Thyroid gland (tissue), 4 donors: Measurements from ENCODE around the gene OR4M1. TPM values are rescaled to one million over a fixed set of nuclear protein-coding genes. Genes with fewer than 3 reads are reported as not detected.
"Not testable (repeated sequence)": the region's sequence is repeated elsewhere in the genome, so short reads cannot be mapped to it uniquely, and the experiment has no call there.

Experiments
- DNase-seq, 2 donors: peaks; one replicate each; pipeline ENCODE4 v3.0.0-alpha.2; 2019
- H3K27ac ChIP-seq, 3 donors: fragments of 200-600 bp; sonication (generic); 1 replicate in 2 of 3; 2 replicates in 1 of 3; pipeline ENCODE4 v1.5.1; 2016 to 2019; ENCODE audit warnings: mild to moderate bottlenecking in 1 of 3, moderate library complexity in 1 of 3
- H3K27me3 ChIP-seq: fragments of 200-600 bp; sonication (generic); one replicate; pipeline ENCODE4 v1.5.1; 2019
- H3K36me3 ChIP-seq, 2 donors: fragments of 200-600 bp; sonication (generic); one replicate each; pipeline ENCODE4 v1.5.1; 2016 to 2019
- H3K4me1 ChIP-seq, 2 donors: fragments of 200-600 bp; sonication (generic); one replicate each; pipeline ENCODE4 v1.5.1; 2017 to 2019
- H3K4me3 ChIP-seq, 3 donors: fragments of 200-600 bp; sonication (generic); replicated peaks in 1 of 3; 1 replicate in 2 of 3; 2 replicates in 1 of 3; pipeline ENCODE4 v1.5.1; 2016; ENCODE audit warnings: mild to moderate bottlenecking in 1 of 3
- H3K9me3 ChIP-seq: fragments of 200-600 bp; sonication (generic); one replicate; pipeline ENCODE4 v1.5.1; 2017
- POLR2A ChIP-seq, 2 donors: fragments of 450-650 bp; IDR thresholded peaks; one replicate each; pipeline ENCODE4 v1.6.1; 2017; ENCODE audit warnings: antibody characterized with exemption in 2 of 2, mild to moderate bottlenecking in 2 of 2, moderate library complexity in 1 of 2
- WGBS, 2 donors: methylation state at CpG; one replicate each; pipeline ENCODE4 v1.1.5; 2017; 5-methylcytosine and 5-hydroxymethylcytosine counted together
- intact Hi-C: fragments of 100-400 bp; cut with DNase I; formaldehyde crosslinking; loops from one replicate; pipeline ENCODE4 v1.15.1; 2023
- total RNA-seq, 4 donors: library from RNA; depleted of rRNA; stranded (reverse); fragments of >200 nt; gene quantifications; one replicate each; pipeline ENCODE4 v1.2.3, GENCODE V29; 2016
- TF ChIP-seq, protein P1 (sequence below), 6 experiments: fragments of 200-600 bp in 3 of 6; fragments of 450-650 bp in 3 of 6; sonication (generic) in 3 of 6; IDR thresholded peaks; one replicate each; pipeline ENCODE4 v1.5.1; 2016 to 2019; ENCODE audit warnings: antibody characterized with exemption in 6 of 6, mild to moderate bottlenecking in 2 of 6, inconsistent platforms in 1 of 6, moderate library complexity in 1 of 6

OR4M1 gene
- total RNA-seq, 4 donors from 2014 or later, result not detected

- no peak for TF ChIP-seq POLR2A (IDR thresholded peaks at IDR 0.05)
- TF ChIP-seq, protein P1, sequence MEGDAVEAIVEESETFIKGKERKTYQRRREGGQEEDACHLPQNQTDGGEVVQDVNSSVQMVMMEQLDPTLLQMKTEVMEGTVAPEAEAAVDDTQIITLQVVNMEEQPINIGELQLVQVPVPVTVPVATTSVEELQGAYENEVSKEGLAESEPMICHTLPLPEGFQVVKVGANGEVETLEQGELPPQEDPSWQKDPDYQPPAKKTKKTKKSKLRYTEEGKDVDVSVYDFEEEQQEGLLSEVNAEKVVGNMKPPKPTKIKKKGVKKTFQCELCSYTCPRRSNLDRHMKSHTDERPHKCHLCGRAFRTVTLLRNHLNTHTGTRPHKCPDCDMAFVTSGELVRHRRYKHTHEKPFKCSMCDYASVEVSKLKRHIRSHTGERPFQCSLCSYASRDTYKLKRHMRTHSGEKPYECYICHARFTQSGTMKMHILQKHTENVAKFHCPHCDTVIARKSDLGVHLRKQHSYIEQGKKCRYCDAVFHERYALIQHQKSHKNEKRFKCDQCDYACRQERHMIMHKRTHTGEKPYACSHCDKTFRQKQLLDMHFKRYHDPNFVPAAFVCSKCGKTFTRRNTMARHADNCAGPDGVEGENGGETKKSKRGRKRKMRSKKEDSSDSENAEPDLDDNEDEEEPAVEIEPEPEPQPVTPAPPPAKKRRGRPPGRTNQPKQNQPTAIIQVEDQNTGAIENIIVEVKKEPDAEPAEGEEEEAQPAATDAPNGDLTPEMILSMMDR (IDR thresholded peaks at IDR 0.05), result no peak
These were observed 19.1 kb upstream of the OR4M1 start for GRCh38 chr14:19754172-19754571.

GRCh38 chr14:19771491-19771890, 1.8 kb upstream of the OR4M1 start:
- H3K4me1 ChIP-seq, H3K27ac ChIP-seq, DNase-seq, H3K4me3 ChIP-seq, intact Hi-C loops, H3K9me3 ChIP-seq, H3K36me3 ChIP-seq, H3K27me3 ChIP-seq: not testable (repeated sequence)
- WGBS, 2 donors, result 42 to 55% methylated on average over 3 of the region's 3 CpGs

More at GRCh38 chr14:19754172-19754571, 19.1 kb upstream of the OR4M1 start:
- H3K4me1 ChIP-seq, result no peaks in the 10 kb centered on the region
- no peak overlapping the region for H3K4me3 ChIP-seq
- no peaks in the 10 kb centered on the region for H3K9me3 ChIP-seq
- WGBS, 2 donors, result 33 to 38% methylated on average over 2 of the region's 2 CpGs
- no peak overlapping the region for H3K27ac ChIP-seq
- intact Hi-C loops, result no loop called here
- DNase-seq, result no peak
- no peaks in the 10 kb centered on the region for H3K27me3 ChIP-seq
- no peaks in the 10 kb centered on the region for H3K36me3 ChIP-seq

DNA sequence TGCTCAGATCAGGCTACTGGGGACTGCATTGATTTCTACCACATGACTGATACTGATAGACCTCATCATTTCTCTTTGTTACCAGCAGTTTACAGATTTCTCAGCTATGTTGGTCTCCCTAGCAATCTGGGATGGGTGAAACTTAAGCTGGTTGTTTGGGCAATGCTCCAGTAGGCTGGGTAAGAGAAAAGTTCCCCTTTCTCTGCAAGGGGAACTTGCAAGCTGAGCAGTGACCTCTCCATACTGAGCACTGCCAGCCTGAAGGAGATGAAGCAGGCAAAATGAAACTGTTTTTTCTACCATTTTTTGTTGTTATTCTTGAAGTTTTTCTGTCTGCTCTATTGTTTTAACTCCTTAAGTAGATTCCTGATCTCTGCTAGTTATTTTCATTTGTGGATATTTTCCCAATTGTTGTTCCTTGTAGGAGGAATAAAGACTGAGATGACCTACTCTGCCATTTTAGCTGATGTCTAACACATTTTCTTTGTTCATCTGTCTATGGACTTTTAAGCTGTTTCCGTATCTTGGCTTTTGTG, 1.3 kb upstream of the OR4M1 start:
- no peaks in the 10 kb centered on the region for H3K4me1 ChIP-seq
- TF ChIP-seq, protein P1 (IDR thresholded peaks at IDR 0.05), result no peak
- TF ChIP-seq POLR2A (IDR thresholded peaks at IDR 0.05), result no peak
- no peaks in the 10 kb centered on the region for H3K27me3 ChIP-seq
- DNase-seq, result no peak
- WGBS, 2 donors, result 87 to 91% methylated on average over 1 of the region's 1 CpG
- H3K27ac ChIP-seq, result no peak overlapping the region
- H3K36me3 ChIP-seq, result no peaks in the 10 kb centered on the region
- intact Hi-C loops, result no loop called here
- no peaks in the 10 kb centered on the region for H3K9me3 ChIP-seq
- H3K4me3 ChIP-seq, result no peak overlapping the region

DNA sequence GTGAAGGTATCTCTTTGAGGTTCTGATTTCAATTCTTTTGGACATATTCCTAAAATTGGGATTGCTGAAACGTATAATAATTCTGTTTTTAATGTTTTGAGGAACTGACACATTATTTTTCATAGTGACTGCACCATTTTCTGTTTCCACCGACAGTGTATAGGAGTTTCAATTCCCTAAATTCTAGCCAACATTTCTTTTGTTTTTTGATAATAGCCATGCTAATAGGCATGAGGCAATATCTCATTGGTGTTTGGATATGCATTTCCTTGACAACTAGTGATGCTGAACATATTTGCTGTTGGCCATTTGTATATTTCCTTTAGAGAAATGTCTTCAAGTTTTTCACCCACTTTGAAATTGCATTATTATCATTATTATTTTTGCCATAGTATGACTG, 850 bp upstream of the OR4M1 start:
- H3K27ac ChIP-seq, H3K4me3 ChIP-seq, DNase-seq, H3K4me1 ChIP-seq, H3K27me3 ChIP-seq, intact Hi-C loops, H3K9me3 ChIP-seq, H3K36me3 ChIP-seq: not testable (repeated sequence)
- 45 to 47% methylated on average over 2 of the region's 2 CpGs for WGBS, 2 donors

GRCh38 chr14:19775587-19775986, 2.3 kb downstream of the OR4M1 start:
- Histone ChIP-seq H3K27ac (no peak overlapping the region), H3K9me3 (no peaks in the 10 kb centered on the region), H3K4me3 (no peak overlapping the region), H3K36me3 (no peaks in the 10 kb centered on the region), H3K4me1 (no peaks in the 10 kb centered on the region), H3K27me3 (no peaks in the 10 kb centered on the region)
- 73% methylated on average over 1 of the region's 1 CpG for WGBS, 2 donors
- intact Hi-C loops, result no loop called here
- no peak for DNase-seq
- TF ChIP-seq POLR2A (IDR thresholded peaks at IDR 0.05), result no peak
- TF ChIP-seq, protein P1 (IDR thresholded peaks at IDR 0.05), result no peak

- intact Hi-C loops, result not testable (repeated sequence)
These were observed 12.5 kb downstream of the OR4M1 start for GRCh38 chr14:19785848-19786247.

GRCh38 chr14:19787318-19787717, 14.0 kb downstream of the OR4M1 start:
- intact Hi-C loops, H3K9me3 ChIP-seq, DNase-seq, H3K4me1 ChIP-seq, H3K36me3 ChIP-seq, H3K27me3 ChIP-seq, H3K27ac ChIP-seq, H3K4me3 ChIP-seq: not testable (repeated sequence)
- WGBS, 2 donors, result 70 to 74% methylated on average over 6 of the region's 6 CpGs

More at GRCh38 chr14:19785848-19786247, 12.5 kb downstream of the OR4M1 start:
- H3K4me3 ChIP-seq, H3K36me3 ChIP-seq, DNase-seq, H3K27me3 ChIP-seq, H3K9me3 ChIP-seq, H3K27ac ChIP-seq, H3K4me1 ChIP-seq: not testable (repeated sequence)
- 79 to 81% methylated on average over 16 of the region's 16 CpGs for WGBS, 2 donors

DNA sequence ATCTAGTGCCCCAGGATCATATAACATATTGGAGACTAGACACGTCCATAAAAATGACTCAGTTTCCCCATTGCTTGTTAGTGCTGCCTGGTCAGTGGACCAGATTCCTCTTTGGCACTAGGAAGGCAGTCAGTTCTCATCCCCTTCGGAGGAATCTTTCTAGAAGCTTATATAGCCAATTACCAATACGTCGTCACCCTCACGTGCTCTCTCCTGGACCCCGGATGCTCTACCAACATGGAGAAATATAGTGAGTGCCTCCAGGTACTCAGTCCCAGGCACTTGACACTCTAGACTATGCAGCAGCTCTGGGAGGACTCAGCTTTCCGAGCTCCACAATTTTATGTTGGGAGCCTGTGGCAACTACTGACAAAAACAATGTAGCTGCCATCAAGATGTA, 14.8 kb downstream of the OR4M1 start:
- H3K27ac ChIP-seq, H3K4me1 ChIP-seq, H3K9me3 ChIP-seq, DNase-seq, H3K27me3 ChIP-seq, H3K4me3 ChIP-seq, intact Hi-C loops, H3K36me3 ChIP-seq: not testable (repeated sequence)
- WGBS, 2 donors, result 64 to 66% methylated on average over 7 of the region's 7 CpGs

DNA sequence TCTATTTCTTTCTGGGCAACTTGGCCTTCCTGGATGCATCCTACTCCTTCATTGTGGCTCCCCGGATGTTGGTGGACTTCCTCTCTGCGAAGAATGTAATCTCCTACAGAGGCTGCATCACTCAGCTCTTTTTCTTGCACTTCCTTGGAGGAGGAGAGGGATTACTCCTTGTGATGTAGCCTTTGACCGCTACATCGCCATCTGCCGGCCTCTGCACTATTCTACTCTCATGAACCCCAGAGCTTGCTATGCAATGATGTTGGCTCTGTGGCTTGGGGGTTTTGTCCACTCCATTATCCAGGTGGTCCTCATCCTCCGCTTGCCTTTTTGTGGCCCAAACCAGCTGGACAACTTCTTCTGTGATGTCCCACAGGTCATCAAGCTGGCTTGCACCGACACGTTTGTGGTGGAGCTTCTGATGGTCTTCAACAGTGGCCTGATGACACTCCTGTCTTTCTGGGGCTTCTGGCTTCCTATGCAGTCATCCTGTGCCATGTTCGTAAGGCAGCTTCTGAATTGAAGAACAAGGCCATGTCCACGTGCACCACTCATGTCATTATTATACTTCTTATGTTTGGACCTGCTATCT, 23.3 kb downstream of the OR4M1 start:
- H3K4me1 ChIP-seq, H3K9me3 ChIP-seq, H3K4me3 ChIP-seq, H3K36me3 ChIP-seq, H3K27me3 ChIP-seq, intact Hi-C loops, DNase-seq, H3K27ac ChIP-seq: not testable (repeated sequence)
- 71 to 77% methylated on average over 10 of the region's 10 CpGs for WGBS, 2 donors
